BJ (cell line): ENCODE results near the gene RBM42. TPM values are rescaled to one million over a fixed set of nuclear protein-coding genes. Genes with fewer than 3 reads are reported as not detected.

Source experiments
- CTCF ChIA-PET: fragments of 350-600 bp; formaldehyde crosslinking; extraction: SDS; loops from one replicate; lab custom pipeline; 2021; ENCODE audit warnings: antibody characterized with exemption, inconsistent platforms; lab: Yijun Ruan, JAX
- POLR2A ChIA-PET: fragments of 300-600 bp; sonication (Branson Sonifier 250); formaldehyde crosslinking; extraction: SDS; loops from one replicate; lab custom pipeline; 2021; ENCODE audit warnings: antibody characterized with exemption; lab: Charles Lee
- DNase-seq: peaks from one replicate; pipeline ENCODE4 v3.0.0-alpha.2; 2011; ENCODE audit warnings: low read depth
- H3K27me3 ChIP-seq: 2 replicates; pipeline ENCODE4 v1.6.0; 2011; ENCODE audit warnings: low read length; ENCODE audit not compliant: control insufficient read depth, insufficient read depth
- H3K36me3 ChIP-seq: 2 replicates; pipeline ENCODE4 v1.5.1; 2011; ENCODE audit warnings: low read length; ENCODE audit not compliant: control insufficient read depth, insufficient read depth
- H3K4me3 ChIP-seq: 2 replicates; pipeline ENCODE4 v1.5.1; 2011; ENCODE audit warnings: low read depth, mild to moderate bottlenecking, control low read depth, low read length
- polyA minus RNA-seq: library from RNA; depleted of rRNA, polyadenylated mRNA; stranded (reverse); fragments of >200 nt; gene quantifications from 2 replicates; pipeline ENCODE4 v1.2.3, GENCODE V29; 2011; rRNA and poly(A)+ RNA removed
- polyA plus RNA-seq: library from polyadenylated mRNA; depleted of rRNA; stranded (reverse); fragments of >200 nt; gene quantifications from 2 replicates; pipeline ENCODE4 v1.2.3, GENCODE V29; 2011; rRNA removed
- TF ChIP-seq, protein P1 (sequence below): IDR thresholded peaks from 2 replicates; pipeline ENCODE4 v1.5.1; 2011; ENCODE audit warnings: low read depth, mild to moderate bottlenecking, control low read depth, inconsistent platforms, low read length, moderate library complexity; ENCODE audit not compliant: insufficient read depth

The RBM42 gene, protein sequence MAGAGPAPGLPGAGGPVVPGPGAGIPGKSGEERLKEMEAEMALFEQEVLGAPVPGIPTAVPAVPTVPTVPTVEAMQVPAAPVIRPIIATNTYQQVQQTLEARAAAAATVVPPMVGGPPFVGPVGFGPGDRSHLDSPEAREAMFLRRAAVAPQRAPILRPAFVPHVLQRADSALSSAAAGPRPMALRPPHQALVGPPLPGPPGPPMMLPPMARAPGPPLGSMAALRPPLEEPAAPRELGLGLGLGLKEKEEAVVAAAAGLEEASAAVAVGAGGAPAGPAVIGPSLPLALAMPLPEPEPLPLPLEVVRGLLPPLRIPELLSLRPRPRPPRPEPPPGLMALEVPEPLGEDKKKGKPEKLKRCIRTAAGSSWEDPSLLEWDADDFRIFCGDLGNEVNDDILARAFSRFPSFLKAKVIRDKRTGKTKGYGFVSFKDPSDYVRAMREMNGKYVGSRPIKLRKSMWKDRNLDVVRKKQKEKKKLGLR
- polyA plus RNA-seq: 36.8 and 52.6 TPM in 2 replicates
- polyA minus RNA-seq: 18.5 and 20.4 TPM in 2 replicates

DNA sequence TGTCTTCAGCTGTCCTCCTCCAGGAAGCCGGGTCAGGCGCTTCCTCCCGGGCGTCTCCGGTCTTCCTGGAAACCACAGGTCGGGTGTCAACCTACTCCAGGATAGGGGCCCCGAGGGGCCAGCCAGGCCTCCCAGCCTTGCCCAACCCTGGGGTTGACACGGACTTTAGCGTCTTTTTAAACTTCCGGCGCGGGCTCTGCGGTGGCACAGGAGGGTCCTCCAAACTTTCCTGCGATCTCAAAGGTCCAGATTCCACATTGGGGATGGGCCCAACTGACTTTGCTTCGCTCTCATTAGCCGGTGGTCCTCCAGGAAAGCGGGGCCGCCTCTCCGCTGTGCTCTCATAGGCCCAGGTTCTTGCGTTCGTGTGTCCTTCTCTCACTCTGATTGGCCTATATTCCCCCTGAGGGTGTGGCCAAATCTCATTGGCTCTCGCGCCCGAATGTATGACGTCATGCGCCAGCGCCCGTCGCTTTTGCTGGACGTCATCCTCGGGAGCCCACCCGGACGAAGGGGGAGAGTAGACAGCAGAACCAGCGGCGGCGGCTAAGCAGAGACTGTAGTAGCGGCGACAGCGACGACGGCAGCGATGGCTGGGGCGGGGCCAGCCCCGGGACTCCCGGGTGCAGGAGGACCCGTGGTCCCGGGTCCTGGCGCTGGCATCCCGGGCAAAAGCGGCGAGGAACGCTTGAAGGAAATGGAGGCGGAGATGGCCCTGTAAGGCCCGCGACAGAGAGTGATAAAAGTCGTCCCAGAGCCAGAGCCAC is at the start of gene RBM42:
Gene RBM42 (plus strand): TSS at position 472 of the 767 bp plus-strand sequence. CDS start 118 bp downstream, at position 590.
- ChIA-PET POLR2A (interaction anchor here (0.6 kb wide), 1 partner anchor 69 kb away, joined by 4 read pairs; no protein-coding TSS in a partner anchor), CTCF (no interaction called here)
- Histone ChIP-seq H3K27me3 (no peaks in the 10 kb centered on the region), H3K4me3 (peak within 1 kb of the TSS; percentile 65), H3K36me3 (peaks cover 25% of the 10 kb centered on the region)
- peak; percentile 94 for DNase-seq
- TF ChIP-seq, protein P1, sequence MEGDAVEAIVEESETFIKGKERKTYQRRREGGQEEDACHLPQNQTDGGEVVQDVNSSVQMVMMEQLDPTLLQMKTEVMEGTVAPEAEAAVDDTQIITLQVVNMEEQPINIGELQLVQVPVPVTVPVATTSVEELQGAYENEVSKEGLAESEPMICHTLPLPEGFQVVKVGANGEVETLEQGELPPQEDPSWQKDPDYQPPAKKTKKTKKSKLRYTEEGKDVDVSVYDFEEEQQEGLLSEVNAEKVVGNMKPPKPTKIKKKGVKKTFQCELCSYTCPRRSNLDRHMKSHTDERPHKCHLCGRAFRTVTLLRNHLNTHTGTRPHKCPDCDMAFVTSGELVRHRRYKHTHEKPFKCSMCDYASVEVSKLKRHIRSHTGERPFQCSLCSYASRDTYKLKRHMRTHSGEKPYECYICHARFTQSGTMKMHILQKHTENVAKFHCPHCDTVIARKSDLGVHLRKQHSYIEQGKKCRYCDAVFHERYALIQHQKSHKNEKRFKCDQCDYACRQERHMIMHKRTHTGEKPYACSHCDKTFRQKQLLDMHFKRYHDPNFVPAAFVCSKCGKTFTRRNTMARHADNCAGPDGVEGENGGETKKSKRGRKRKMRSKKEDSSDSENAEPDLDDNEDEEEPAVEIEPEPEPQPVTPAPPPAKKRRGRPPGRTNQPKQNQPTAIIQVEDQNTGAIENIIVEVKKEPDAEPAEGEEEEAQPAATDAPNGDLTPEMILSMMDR: no peak

DNA sequence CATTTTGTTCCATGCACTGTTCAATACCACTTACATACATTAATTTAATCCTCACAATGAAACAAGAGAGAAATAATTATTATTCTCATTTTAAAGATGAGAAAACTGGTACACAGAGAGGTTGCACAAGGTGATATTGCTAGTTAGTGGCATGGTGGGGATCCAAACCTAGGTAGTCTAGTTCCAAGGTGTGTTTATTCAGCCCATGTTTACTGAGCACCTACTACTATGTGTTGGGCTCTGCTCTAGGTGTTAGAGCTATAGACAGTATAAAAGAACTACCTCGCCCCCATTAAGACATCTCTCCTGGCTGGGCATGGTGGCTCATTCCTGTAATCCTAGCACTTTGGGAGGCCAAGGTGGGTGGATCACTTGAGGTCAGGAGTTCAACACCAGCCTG is 46.1 kb upstream of the RBM42 start:
- TF ChIP-seq, protein P1: no peak
- Histone ChIP-seq H3K27me3 (0 out of 2 replicates have a peak, but pooled peaks cover 4% of the 10 kb centered on the region), H3K36me3 (no peaks in the 10 kb centered on the region), H3K4me3 (no peak overlapping the region)
- POLR2A ChIA-PET: no interaction called here
- CTCF ChIA-PET: interaction anchor here (2.0 kb wide), 1 partner anchor 9 kb away, joined by 5 read pairs; no protein-coding TSS in a partner anchor
- DNase-seq: no peak

DNA sequence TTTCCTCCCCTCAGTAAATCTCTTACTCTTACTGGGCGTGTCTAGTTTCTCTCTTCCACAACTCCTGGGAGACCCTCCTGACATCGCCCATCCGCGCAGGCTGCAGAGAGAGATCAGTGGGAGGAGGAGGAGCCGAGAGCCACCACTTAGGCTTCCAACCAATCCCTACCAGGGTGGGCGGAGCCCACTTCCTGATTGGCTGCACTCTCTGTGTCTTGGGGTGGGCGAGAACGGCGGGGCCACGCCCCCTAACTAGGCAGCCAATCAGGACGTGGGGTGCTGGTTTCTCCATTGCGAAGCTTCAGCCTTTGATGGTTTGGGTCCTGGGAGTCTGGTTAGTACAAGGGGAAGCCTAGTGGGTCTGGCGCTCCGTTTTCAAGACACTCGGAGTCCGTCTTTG is 43.0 kb upstream of the RBM42 start, which contains the start of gene PMIS2:
Gene PMIS2 (plus strand): TSS at position 326 of the 400 bp plus-strand sequence. CDS start 87 bp downstream, outside the sequence.
- Histone ChIP-seq H3K4me3 (no peak within 1 kb of the TSS), H3K36me3 (no peaks in the 10 kb centered on the region), H3K27me3 (0 out of 2 replicates have a peak, but pooled peaks cover 4% of the 10 kb centered on the region)
- CTCF ChIA-PET: interaction anchor here (0.9 kb wide), 1 partner anchor 12 kb away, joined by 3 read pairs; no protein-coding TSS in a partner anchor
- POLR2A ChIA-PET: no interaction called here
- TF ChIP-seq, protein P1: no peak
- DNase-seq: no peak

DNA sequence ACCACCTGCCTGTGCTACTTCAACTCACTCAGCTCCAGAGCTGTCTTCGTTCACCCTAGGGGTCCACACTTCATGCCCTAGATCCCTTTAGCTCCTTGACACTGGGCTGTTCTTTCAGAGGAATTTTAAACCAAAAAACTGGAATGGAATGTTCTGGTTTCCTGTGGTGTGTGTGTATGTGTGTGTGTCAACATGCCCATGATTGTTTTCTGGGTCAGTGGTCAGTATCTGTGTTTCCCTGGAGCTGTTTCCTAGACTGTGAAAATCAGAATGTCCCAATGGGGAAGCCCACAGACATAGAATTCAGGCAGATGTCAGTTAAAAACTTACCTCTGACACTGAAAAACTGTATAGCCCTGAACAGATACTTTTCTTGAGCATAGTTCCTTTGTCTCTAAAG is 41.5 kb upstream of the RBM42 start:
- ChIA-PET CTCF (interaction anchor here (1.1 kb wide), 2 partner anchors 39 to 77 kb away, joined by 4 to 5 read pairs; no protein-coding TSS in a partner anchor), POLR2A (no interaction called here)
- TF ChIP-seq, protein P1: no peak
- 0 out of 2 replicates have a peak, but pooled peaks cover 4% of the 10 kb centered on the region for H3K27me3 ChIP-seq
- H3K4me3 ChIP-seq: no peak overlapping the region
- H3K36me3 ChIP-seq: no peaks in the 10 kb centered on the region
- DNase-seq: no peak
